ENCODE measurements around the gene TFIP11.

- TF ChIP-seq, protein P1, sequence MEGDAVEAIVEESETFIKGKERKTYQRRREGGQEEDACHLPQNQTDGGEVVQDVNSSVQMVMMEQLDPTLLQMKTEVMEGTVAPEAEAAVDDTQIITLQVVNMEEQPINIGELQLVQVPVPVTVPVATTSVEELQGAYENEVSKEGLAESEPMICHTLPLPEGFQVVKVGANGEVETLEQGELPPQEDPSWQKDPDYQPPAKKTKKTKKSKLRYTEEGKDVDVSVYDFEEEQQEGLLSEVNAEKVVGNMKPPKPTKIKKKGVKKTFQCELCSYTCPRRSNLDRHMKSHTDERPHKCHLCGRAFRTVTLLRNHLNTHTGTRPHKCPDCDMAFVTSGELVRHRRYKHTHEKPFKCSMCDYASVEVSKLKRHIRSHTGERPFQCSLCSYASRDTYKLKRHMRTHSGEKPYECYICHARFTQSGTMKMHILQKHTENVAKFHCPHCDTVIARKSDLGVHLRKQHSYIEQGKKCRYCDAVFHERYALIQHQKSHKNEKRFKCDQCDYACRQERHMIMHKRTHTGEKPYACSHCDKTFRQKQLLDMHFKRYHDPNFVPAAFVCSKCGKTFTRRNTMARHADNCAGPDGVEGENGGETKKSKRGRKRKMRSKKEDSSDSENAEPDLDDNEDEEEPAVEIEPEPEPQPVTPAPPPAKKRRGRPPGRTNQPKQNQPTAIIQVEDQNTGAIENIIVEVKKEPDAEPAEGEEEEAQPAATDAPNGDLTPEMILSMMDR (IDR thresholded peaks at IDR 0.05): no peak
- TF ChIP-seq POLR2AphosphoS5 (IDR thresholded peaks at IDR 0.05) (no peak), POLR2A (IDR thresholded peaks at IDR 0.05) (no peak)
Observed at GRCh38 chr22:26492220-26492619, 20.1 kb downstream of the TFIP11 start.
